HEK293 (cell line): ENCODE results near the gene SHISAL2B.
"Not testable (repeated sequence)": the region's sequence is repeated elsewhere in the genome, so short reads cannot be mapped to it uniquely, and the experiment has no call there.

ENCODE experiments used
- CTCF ChIP-seq: fragments of 450-650 bp; formaldehyde crosslinking; IDR thresholded peaks from 2 replicates; pipeline ENCODE4 v1.5.1; 2016; ENCODE audit warnings: missing biosample characterization, missing genetic modification characterization
- RBAK ChIP-seq: fragments of 450-650 bp; formaldehyde crosslinking; IDR thresholded peaks from 2 replicates; pipeline ENCODE4 v1.5.1; 2016; ENCODE audit warnings: missing biosample characterization, missing genetic modification characterization
- ZNF155 ChIP-seq: fragments of 450-650 bp; formaldehyde crosslinking; IDR thresholded peaks from 2 replicates; pipeline ENCODE4 v1.5.1; 2016; ENCODE audit warnings: missing biosample characterization, missing genetic modification characterization
- ZNF561 ChIP-seq: fragments of 450-650 bp; IDR thresholded peaks from 2 replicates; pipeline ENCODE4 v1.5.1; 2018; ENCODE audit warnings: missing biosample characterization, missing genetic modification characterization, borderline replicate concordance
- ZNF654 ChIP-seq: fragments of 450-650 bp; formaldehyde crosslinking; IDR thresholded peaks from 2 replicates; pipeline ENCODE4 v1.5.1; 2016; ENCODE audit warnings: low read depth, missing biosample characterization, missing genetic modification characterization
- ZNF76 ChIP-seq: fragments of 450-650 bp; formaldehyde crosslinking; IDR thresholded peaks from 2 replicates; pipeline ENCODE4; 2016; ENCODE audit warnings: low read depth, missing biosample characterization, missing genetic modification characterization, borderline replicate concordance
- ZNF768 ChIP-seq: fragments of 450-650 bp; formaldehyde crosslinking; IDR thresholded peaks from 2 replicates; pipeline ENCODE4 v1.5.1; 2018; ENCODE audit warnings: missing biosample characterization, mild to moderate bottlenecking, missing genetic modification characterization

GRCh38 chr5:64714495-64714894, 24.2 kb downstream of the SHISAL2B start:
- not testable (repeated sequence) for TF ChIP-seq ZNF654 (tag by site-specific recombination); ZNF76 (tag by site-specific recombination); ZNF155 (tag by site-specific recombination); CTCF (tag by site-specific recombination); ZNF768; RBAK; ZNF561 (tag by site-specific recombination)
